Peyer's patch (tissue), 4 donors: ENCODE data around the gene DNAH14. TPM values are rescaled to one million over a fixed set of nuclear protein-coding genes. Genes with fewer than 3 reads are reported as not detected.
A peak's percentile ranks its signal among the peaks of the same experiment; 100 is the strongest.

ENCODE experiments used
- DNase-seq, 3 donors: peaks; one replicate each; pipeline ENCODE4 v3.0.0-alpha.2; 2017 to 2019
- H3K27ac ChIP-seq, 4 donors: fragments of 200-600 bp; sonication (generic); one replicate each; pipeline ENCODE4 v1.5.1; 2016 to 2019
- H3K27me3 ChIP-seq, 2 donors: fragments of 200-600 bp; sonication (generic); one replicate each; pipeline ENCODE4 v1.5.1; 2019
- H3K36me3 ChIP-seq, 3 donors: fragments of 200-600 bp; sonication (generic); one replicate each; pipeline ENCODE4 v1.5.1; 2016 to 2019
- H3K4me1 ChIP-seq, 4 donors: fragments of 200-600 bp; sonication (generic); one replicate each; pipeline ENCODE4 v1.5.1; 2016 to 2019
- H3K4me3 ChIP-seq, 4 donors: fragments of 200-600 bp; sonication (generic); 1 replicate in 3 of 4; 2 replicates in 1 of 4; pipeline ENCODE4 v1.5.1; 2016 to 2019; ENCODE audit warnings: mild to moderate bottlenecking in 1 of 4
- H3K9me3 ChIP-seq, 4 donors: fragments of 200-600 bp; sonication (generic); one replicate each; pipeline ENCODE4 v1.5.1; 2016 to 2019; ENCODE audit warnings: mild to moderate bottlenecking in 1 of 4
- CTCF ChIP-seq, 6 experiments: fragments of 450-650 bp in 4 of 6; fragments of 200-600 bp in 2 of 6; sonication (generic) in 1 of 6; IDR thresholded peaks; one replicate each; pipeline ENCODE4 v1.5.1; 2017 to 2019; ENCODE audit warnings: antibody characterized with exemption in 6 of 6, mild to moderate bottlenecking in 3 of 6, moderate library complexity in 1 of 6
- POLR2A ChIP-seq, 2 donors: fragments of 450-650 bp; IDR thresholded peaks; one replicate each; pipeline ENCODE4 v1.5.1; 2017; ENCODE audit warnings: antibody characterized with exemption in 2 of 2, mild to moderate bottlenecking in 2 of 2, moderate library complexity in 2 of 2
- total RNA-seq, 4 donors: library from RNA; depleted of rRNA; stranded (reverse); fragments of >200 nt; gene quantifications; one replicate each; pipeline ENCODE4 v1.1.0, GENCODE V29; 2016

The DNAH14 gene
- total RNA-seq, 4 donors from 2014 or later, result 6.5 to 11.0 (median 7.4) TPM

DNA sequence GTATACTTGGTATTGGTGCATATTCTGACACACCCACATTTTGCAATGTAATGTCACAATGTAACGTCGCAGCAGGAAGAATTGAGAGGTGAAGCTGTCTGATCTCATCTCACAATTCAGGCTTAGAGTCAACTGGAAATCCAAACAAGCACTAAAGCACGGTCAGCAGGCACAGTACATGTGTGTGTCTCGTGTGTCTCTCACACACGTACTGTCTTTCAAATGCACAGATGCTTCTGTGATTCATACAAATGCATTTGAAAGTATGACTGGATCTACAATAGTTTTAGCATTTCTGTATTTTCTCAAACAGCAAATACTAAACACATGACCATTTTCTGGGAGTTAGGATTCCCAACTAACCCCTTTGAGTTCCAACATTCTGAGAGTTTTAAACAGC is 471.5 kb downstream of the DNAH14 start:
- DNase-seq, result no peak
- H3K36me3 ChIP-seq, result peaks cover 0 to 59% (median 0%) of the 10 kb centered on the region in 3 donors
- TF ChIP-seq POLR2A (IDR thresholded peaks at IDR 0.05) (no peak), CTCF (IDR thresholded peaks at IDR 0.05) (no peak)
- H3K4me1 ChIP-seq, result no peaks in the 10 kb centered on the region
- H3K27ac ChIP-seq, result no peak overlapping the region
- H3K27me3 ChIP-seq, result no peaks in the 10 kb centered on the region
- no peak overlapping the region for H3K4me3 ChIP-seq
- H3K9me3 ChIP-seq, result no peaks in the 10 kb centered on the region

DNA sequence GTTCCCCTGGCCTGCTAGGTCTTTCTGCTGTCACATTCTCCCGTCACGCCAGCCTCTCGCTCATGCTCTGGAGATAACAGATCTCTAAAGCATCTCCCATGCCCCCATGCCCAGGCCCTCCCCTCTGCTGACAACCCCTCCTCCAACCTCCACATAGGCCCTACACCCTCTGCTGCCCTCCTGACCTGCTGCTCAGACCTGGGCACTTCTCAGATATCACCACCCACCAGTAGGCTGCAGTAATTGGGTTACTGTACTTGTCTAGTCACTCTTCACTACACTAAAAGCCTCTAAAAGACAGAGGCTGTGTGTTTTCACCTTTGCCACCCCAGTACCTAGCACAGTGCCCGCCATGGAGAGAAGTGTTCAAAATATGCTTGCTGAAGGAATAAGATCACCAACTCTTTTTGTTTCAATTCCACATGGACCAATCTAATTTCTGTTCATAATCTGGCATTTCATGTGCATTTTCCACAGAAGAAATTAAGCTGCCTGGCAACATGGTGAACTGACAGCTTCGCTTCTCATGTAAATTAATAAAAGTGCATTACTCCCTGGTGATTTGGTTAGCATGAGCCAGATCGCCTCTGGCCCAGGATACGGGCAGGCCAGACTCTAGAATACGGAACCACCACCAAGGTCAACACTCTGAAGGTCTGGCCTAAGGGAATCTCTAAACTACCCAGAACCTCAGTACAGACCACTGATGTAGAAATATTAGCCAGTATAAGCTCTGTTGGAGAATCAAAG is 477.7 kb downstream of the DNAH14 start:
- TF ChIP-seq CTCF (IDR thresholded peaks at IDR 0.05) (no peak), POLR2A (IDR thresholded peaks at IDR 0.05) (no peak)
- no peak for DNase-seq
- no peaks in the 10 kb centered on the region for H3K4me1 ChIP-seq
- no peak overlapping the region for H3K4me3 ChIP-seq
- peaks cover 0 to 69% (median 0%) of the 10 kb centered on the region in 3 donors for H3K36me3 ChIP-seq
- no peak overlapping the region for H3K27ac ChIP-seq
- no peaks in the 10 kb centered on the region for H3K9me3 ChIP-seq
- no peaks in the 10 kb centered on the region for H3K27me3 ChIP-seq

DNA sequence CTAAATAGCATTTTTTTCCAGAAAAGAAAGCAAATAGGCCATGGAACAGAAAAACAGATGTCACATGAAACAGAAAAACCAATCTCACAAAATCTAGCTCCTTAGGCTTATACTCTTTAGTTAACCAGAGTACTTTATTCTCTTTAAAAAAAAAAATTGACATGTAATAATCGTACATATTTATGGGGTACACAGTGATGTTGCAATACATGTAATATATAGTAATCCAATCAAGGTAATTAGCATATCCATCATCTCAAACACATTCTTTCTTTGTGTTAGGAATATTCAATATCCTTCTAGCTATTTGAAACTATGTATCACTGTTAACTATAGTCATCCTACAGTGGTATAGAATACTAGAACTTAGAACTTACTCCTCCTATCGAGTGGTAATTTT is 478.3 kb downstream of the DNAH14 start:
- Histone ChIP-seq H3K36me3 (peaks cover 0 to 68% (median 0%) of the 10 kb centered on the region in 3 donors), H3K27me3 (no peaks in the 10 kb centered on the region), H3K4me1 (no peaks in the 10 kb centered on the region), H3K27ac (peak overlapping the region in 1 of 4 donors; percentile 33), H3K4me3 (no peak overlapping the region), H3K9me3 (no peaks in the 10 kb centered on the region)
- TF ChIP-seq POLR2A (IDR thresholded peaks at IDR 0.05) (no peak), CTCF (IDR thresholded peaks at IDR 0.05) (no peak)
- no peak for DNase-seq

- no peak for TF ChIP-seq CTCF (IDR thresholded peaks at IDR 0.05)
- no peak for TF ChIP-seq POLR2A (IDR thresholded peaks at IDR 0.05)
- H3K27ac ChIP-seq, result peak overlapping the region in 1 of 4 donors; percentile 33
- no peak for DNase-seq
These were observed 478.8 kb downstream of the DNAH14 start for GRCh38 chr1:225408249-225408648.

GRCh38 chr1:225409051-225409450 is 479.6 kb downstream of the DNAH14 start:
- TF ChIP-seq POLR2A (IDR thresholded peaks at IDR 0.05), result no peak
- TF ChIP-seq CTCF (IDR thresholded peaks at IDR 0.05), result no peak
- H3K36me3 ChIP-seq, result peaks cover 0 to 70% (median 0%) of the 10 kb centered on the region in 3 donors
- no peak overlapping the region for H3K27ac ChIP-seq

More at GRCh38 chr1:225408249-225408648, 478.8 kb downstream of the DNAH14 start:
- no peaks in the 10 kb centered on the region for H3K9me3 ChIP-seq
- H3K4me3 ChIP-seq, result no peak overlapping the region
- peaks cover 0 to 67% (median 0%) of the 10 kb centered on the region in 3 donors for H3K36me3 ChIP-seq
- H3K27me3 ChIP-seq, result no peaks in the 10 kb centered on the region
- peaks cover 0 to 4% (median 0%) of the 10 kb centered on the region in 4 donors for H3K4me1 ChIP-seq

More at GRCh38 chr1:225409051-225409450, 479.6 kb downstream of the DNAH14 start:
- no peaks in the 10 kb centered on the region for H3K9me3 ChIP-seq
- peaks cover 0 to 6% (median 0%) of the 10 kb centered on the region in 4 donors for H3K4me1 ChIP-seq
- DNase-seq, result no peak
- no peak overlapping the region for H3K4me3 ChIP-seq
- H3K27me3 ChIP-seq, result no peaks in the 10 kb centered on the region
